Measurements from ENCODE around the gene TMCC1. TPM values are rescaled to one million over a fixed set of nuclear protein-coding genes. Genes with fewer than 3 reads are reported as not detected.

The TMCC1 gene
- total RNA-seq, 1 donor, result 11.2 TPM

DNA sequence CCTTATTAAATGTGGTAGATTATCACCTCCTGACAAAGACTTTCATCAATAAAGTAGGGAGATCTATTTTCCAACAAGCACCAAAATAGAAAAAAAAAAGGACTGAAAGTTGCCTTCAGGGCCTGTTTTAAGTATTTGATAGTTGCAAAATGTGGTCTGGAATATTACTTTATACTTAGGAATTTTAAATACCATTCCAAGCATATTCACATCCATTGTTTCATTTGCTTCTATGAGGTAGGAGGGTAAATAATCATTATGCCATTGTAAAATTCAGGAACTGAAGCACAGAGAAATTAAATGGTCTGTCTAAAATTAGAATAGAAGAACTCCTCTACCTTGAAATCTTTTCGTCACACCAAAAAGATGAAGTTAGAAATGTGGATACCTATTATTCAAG, 110.0 kb downstream of the TMCC1 start:
- TF ChIP-seq, protein P1, sequence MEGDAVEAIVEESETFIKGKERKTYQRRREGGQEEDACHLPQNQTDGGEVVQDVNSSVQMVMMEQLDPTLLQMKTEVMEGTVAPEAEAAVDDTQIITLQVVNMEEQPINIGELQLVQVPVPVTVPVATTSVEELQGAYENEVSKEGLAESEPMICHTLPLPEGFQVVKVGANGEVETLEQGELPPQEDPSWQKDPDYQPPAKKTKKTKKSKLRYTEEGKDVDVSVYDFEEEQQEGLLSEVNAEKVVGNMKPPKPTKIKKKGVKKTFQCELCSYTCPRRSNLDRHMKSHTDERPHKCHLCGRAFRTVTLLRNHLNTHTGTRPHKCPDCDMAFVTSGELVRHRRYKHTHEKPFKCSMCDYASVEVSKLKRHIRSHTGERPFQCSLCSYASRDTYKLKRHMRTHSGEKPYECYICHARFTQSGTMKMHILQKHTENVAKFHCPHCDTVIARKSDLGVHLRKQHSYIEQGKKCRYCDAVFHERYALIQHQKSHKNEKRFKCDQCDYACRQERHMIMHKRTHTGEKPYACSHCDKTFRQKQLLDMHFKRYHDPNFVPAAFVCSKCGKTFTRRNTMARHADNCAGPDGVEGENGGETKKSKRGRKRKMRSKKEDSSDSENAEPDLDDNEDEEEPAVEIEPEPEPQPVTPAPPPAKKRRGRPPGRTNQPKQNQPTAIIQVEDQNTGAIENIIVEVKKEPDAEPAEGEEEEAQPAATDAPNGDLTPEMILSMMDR (IDR thresholded peaks at IDR 0.05; ENCODE audit: insufficient read depth, low read depth, low read length), result no peak
- DNase-seq (ENCODE audit: low read depth), result no peak
- H3K4me3 ChIP-seq (ENCODE audit: low read depth, low read length), result no peak overlapping the region

DNA sequence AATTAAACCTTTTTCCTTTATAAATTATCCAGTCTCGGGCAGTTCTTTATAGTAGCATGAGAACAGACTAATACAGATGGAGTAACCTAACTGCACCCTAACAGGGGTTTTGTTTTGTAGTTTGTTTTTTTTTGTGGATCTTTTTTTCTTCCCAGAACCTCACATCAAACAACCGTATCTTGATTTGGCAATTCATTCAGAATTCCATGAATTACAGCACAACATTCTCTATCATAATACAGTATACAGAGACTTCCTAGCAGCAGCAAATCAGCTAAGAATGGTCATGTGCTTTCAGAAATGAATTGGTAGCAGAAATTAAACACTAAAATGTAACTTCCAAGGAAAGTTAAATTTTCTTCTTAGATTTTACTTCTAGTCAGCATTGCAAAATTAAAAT, 114.6 kb downstream of the TMCC1 start:
- no peak for DNase-seq (ENCODE audit: low read depth)
- TF ChIP-seq, protein P1 (IDR thresholded peaks at IDR 0.05; ENCODE audit: insufficient read depth, low read depth, low read length), result no peak
- H3K4me3 ChIP-seq (ENCODE audit: low read depth, low read length), result no peak overlapping the region

DNA sequence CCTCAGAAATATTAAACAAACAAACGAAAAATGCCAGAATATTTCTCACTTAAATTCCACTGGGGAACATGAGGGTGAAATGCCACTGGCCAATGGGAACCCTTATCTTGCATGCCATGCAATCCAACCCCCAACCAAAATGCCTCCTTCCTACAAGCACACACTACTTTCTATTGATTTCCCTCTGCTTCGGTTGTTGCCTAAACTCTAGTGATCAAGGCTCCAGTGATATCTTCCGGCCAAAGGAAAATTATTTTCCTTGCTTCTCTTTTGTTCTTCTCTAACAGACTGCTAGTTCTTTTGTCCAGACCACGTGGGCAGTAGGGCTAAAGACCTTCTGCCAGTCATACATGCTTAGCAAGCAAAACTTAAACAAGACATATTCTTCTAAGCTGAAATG, 115.7 kb downstream of the TMCC1 start:
- H3K4me3 ChIP-seq (ENCODE audit: low read depth, low read length), result no peak overlapping the region
- TF ChIP-seq, protein P1 (IDR thresholded peaks at IDR 0.05; ENCODE audit: insufficient read depth, low read depth, low read length), result no peak
- no peak for DNase-seq (ENCODE audit: low read depth)

DNA sequence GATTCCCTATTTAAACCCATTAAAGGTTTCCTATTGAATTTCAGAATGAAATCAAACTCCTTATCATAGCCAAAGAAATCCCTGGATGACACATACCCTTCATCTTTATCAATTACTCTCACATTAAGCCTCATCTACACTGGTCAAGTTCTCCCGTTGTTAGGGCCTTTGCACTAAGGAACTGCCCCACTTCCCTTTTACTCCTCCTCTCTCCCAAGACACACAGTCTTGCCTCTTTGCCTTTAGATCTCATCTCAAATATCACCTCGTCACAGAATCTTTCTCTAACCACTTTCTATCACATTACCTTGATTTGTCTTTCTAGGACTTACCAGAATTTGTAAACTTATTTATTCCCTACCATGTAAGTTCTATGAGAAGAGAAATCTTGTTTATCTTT, 117.6 kb downstream of the TMCC1 start:
- TF ChIP-seq, protein P1 (IDR thresholded peaks at IDR 0.05; ENCODE audit: insufficient read depth, low read depth, low read length), result no peak

DNA sequence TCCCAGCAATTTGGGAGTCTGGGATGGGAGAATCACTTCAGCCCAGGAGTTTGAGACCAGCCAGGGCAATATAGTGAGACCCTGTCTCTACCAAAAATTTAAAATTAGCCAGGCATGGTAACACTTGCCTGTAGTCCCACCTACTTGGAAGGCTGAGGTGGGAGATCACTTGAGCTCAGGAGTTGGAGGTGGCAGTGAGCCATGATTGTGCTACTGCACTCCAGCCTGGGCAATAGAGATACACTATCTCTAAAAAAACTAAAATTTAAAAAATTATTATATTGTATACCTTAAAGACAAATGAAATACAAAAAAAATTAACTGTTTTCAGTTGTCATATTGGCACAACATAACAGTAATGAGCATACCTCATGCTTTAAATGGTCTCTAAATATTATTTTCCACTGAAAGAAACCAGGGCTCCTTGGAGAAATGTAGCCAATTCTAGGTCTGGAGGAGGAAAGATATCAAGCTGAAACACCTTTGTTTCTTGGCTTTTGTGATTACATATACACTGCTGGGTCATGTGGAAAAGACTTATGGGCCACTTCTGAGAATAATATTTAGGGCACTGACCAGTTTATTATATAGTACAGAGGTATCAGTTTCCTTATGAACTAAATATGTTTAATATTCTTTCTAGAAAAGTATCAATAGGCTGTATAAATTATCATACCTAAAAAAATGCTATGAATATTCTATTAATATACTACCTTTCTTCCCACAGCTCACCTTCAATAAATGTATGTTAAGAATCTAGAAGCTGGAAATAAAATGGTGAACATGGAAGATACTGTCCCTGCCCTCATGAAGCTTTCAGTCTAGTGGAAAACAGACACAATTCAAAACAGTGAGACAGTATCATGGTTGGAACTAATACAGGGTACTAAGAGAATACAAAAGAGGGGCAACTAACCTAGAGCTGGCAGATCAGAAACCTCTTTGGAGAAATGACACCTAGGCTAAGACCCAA, 119.5 kb downstream of the TMCC1 start:
- no peak overlapping the region for H3K4me3 ChIP-seq (ENCODE audit: low read depth, low read length)
- TF ChIP-seq, protein P1 (IDR thresholded peaks at IDR 0.05; ENCODE audit: insufficient read depth, low read depth, low read length), result no peak
- DNase-seq (ENCODE audit: low read depth), result no peak

More for the DNA sequence above, 117.6 kb downstream of the TMCC1 start:
- H3K4me3 ChIP-seq (ENCODE audit: low read depth, low read length), result no peak overlapping the region
- no peak for DNase-seq (ENCODE audit: low read depth)

DNA sequence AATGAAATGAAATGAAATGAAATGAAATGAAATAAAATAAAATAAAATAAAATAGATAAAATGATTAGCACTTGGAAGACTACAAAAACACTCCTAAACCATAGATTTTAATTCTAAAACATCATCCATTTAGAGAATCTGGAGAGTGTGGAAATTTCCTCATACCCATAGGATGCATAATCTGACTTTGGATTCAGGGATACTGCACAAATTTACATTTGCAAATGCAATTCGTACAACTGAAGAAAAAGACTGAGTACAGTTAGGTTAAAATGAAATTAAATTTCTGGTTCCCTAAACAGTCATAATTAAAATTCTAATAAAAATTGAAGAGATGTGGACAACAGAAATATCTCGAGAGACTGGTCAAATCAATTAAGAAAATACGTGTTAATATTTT, 122.9 kb downstream of the TMCC1 start:
- DNase-seq (ENCODE audit: low read depth), result no peak
- no peak overlapping the region for H3K4me3 ChIP-seq (ENCODE audit: low read depth, low read length)
- TF ChIP-seq, protein P1 (IDR thresholded peaks at IDR 0.05; ENCODE audit: insufficient read depth, low read depth, low read length), result no peak
